HG02571 (cell line): ENCODE results near the gene PCGF5.
"Not testable (repeated sequence)": the region's sequence is repeated elsewhere in the genome, so short reads cannot be mapped to it uniquely, and the experiment has no call there.

Experiments
- ATAC-seq: cut with Tn5 transposase; IDR thresholded peaks from one replicate; pipeline ENCODE4 v1.9.1; 2021; ENCODE audit warnings: mild to moderate bottlenecking, moderate library complexity; ENCODE audit not compliant: unreplicated experiment

PCGF5 gene

DNA sequence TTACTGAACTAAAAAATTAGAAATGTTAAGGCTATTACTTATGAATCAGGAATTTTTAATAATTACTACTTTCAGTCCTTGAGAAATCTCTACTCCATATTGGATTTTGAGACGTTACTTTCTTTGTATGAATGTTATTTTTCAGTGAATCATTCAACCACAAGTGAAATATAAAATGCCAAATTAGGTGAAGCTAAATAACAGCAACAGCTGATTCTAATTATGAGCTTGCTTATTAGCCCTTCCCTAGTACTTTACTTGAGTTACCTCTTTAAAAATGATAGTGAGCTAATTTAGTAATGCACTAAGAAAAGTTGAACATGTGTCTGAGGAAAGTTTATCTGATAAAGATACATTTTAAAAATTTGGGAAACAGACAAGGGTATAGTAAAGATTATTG, 51.4 kb downstream of the PCGF5 start:
- ATAC-seq: no peak

GRCh38 chr10:91284486-91285090, 64.1 kb downstream of the PCGF5 start:
- ATAC-seq: no peak

DNA sequence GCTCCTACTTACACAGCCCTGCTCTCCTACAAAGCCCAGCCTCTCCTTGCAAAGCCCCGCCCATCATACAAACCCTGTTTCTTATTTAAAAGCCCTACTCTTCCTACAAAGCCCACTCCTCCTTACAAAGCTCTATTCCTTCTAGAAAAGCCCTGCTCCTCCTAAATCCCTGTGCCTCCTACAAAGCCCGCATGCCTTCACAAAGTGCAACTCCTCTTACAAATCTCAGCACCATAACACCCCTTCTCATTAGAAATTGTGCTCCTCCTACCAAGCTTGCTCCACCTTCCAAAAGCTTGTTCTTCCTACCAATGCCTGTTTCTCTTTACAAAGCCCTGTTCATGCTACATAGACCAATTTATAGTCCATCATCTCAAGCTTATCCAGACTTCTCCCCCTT, 66.1 kb downstream of the PCGF5 start:
- ATAC-seq: no peak

DNA sequence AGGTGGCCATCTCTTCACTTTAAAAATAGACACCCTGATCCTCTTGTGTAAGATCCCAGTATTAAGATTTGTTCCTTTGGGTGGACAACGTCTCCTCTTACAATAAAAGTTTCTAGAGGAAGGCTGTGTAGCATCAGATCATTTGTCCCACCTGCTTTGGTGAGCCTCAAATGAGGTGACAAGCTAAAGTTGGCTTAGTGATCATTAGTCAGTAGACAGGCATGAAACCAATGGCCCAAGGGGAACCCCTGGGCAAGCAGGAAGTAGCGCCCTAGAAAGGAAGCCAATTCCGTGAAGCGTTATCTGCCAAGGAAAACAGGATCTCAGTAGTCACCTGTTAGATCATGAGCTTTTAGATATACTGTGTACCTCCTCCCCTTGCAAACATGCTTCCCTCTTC, 66.8 kb downstream of the PCGF5 start:
- ATAC-seq: no peak

- ATAC-seq: no peak
These were observed 67.4 kb downstream of the PCGF5 start for GRCh38 chr10:91287912-91288311.

DNA sequence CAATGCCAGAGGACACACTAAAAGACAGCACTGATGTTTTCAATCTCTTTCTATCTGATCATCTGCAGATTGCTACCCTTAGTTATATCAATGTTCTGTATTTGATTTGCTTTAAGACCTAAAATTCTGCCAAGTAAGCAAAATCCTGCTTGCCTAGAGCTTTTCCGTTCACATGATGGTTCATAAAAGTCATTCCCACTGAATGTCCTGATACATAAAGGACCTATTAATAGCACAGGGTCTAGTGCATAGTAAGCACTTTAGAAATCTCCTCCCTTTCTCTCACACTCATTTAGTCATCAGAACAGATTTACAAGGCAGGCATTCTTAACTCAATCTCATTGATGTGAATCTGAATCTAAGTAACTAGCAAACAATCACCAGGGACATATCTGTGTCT, 68.8 kb downstream of the PCGF5 start:
- no peak for ATAC-seq

- ATAC-seq: no peak
These were observed 70.1 kb downstream of the PCGF5 start for GRCh38 chr10:91290607-91291006.

- ATAC-seq: no peak
These were observed 73.9 kb downstream of the PCGF5 start for GRCh38 chr10:91294134-91294906.

- no peak for ATAC-seq
These were observed 74.9 kb downstream of the PCGF5 start for GRCh38 chr10:91295346-91295745.

DNA sequence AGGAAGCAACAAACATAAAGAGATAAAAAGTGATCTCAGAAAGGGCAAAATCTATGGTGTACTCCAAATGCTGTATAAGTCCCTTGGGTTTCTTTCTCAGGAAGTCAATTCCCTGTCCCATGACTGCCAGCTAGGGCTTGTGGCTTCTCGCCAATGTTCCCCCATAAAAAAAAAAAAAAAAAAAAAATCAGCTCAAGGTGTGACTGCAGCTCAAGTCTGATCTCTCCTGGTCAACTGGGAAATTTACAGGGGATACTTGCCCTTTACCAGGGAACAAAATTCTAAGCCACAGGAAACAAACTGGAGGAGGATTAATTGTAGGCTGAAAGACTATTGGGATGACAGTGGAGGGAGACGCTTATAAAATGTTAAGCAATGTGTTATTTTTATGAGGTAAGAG, 76.0 kb downstream of the PCGF5 start:
- ATAC-seq: no peak

DNA sequence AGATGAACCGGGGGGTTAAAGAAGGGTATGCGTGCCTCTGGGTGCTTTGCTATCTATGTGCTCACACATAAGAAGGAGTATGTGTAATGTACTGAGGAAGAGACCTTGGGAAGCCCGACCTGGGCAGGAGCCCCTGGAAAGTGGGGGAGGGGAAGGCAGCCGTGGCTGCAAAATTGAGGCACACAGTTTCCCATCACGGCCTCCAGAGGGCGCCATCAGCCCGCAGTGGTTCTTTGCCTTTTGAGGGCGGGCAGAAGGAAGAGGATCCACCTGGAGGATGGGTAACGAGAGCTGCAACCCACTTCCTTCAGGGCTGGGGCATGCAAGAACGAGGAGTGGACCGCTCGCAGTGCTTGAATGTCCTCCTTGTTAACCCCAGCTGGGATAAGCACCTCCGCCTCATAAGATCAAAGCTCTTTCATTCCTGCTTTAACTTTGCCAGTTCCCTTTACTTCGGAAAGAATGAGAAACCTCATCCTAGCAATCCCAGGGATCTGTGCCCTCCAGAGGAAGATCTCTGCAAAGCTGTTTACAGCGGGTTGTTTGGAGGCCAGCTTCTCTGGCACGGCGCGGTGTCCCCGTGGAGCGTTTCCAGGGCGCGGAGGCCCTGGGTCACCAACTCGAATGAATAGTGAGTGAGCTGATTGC, 77.9 kb downstream of the PCGF5 start:
- peak; percentile 91 for ATAC-seq

DNA sequence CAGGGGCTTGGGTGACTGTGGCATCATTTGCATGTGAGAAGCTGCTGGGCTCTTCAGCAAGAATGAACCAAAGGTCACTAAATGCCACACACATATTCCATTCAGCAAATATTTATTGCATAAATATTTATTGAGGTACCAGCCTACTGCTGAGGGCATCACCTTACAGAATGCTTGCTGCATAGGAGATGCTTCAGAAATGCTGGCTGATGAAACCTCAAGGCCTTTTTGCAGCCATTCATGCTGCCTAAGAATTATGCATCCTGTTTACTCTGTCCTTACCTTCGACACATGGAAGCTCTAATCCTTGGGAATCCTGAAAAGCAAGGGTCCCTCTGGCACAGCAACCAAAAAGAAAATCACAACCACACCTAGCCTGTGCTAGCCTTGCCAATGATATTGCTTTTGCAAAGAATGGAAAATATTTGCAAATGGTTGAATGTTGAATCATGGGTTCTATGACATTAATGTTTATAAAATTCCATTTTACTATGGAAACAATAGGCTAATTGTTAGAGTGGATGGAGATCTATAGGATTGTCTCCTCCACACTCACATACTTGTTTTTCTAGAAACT, 79.6 kb downstream of the PCGF5 start:
- ATAC-seq: no peak

DNA sequence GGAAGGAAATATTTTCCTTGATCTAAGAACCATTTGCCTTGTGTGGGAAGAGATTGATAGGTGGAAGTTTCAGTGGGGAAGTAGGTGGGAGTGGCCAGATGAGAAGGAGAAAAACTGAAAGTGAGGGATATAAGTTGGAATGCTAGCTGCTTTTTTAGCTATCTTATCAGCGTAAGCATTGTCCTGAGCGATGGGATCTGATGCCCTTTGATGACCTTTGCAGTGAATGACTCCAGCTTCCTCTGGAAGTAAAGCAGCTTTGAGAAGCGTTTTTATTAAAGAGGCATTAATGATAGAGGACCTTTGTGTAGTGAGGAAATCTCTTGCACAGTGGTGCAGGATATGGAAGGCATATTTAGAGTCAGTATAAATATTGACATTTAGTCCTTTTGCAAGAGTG, 82.5 kb downstream of the PCGF5 start:
- ATAC-seq: not testable (repeated sequence)

GRCh38 chr10:91305979-91306378, 85.5 kb downstream of the PCGF5 start:
- not testable (repeated sequence) for ATAC-seq

DNA sequence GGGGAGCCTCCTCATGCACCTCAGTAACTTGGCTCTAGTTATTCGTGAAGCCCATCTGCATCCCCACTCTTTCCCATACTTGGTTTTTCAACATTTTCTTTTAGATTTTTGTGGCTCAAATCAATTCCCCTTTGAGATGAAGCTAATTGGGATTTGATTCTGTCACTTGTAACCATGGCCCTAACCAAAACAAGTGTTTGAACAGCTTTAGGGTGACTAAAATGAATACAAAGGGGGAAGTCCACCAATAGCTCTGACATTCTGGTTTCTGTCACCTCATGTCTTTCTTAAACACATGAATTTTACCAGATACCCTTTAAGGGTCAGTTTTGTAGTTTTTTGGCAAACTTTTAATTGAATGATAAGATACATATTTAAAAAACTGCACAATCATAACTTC, 87.0 kb downstream of the PCGF5 start:
- peak; percentile 59 for ATAC-seq

GRCh38 chr10:91309711-91310110, 89.2 kb downstream of the PCGF5 start:
- no peak for ATAC-seq

DNA sequence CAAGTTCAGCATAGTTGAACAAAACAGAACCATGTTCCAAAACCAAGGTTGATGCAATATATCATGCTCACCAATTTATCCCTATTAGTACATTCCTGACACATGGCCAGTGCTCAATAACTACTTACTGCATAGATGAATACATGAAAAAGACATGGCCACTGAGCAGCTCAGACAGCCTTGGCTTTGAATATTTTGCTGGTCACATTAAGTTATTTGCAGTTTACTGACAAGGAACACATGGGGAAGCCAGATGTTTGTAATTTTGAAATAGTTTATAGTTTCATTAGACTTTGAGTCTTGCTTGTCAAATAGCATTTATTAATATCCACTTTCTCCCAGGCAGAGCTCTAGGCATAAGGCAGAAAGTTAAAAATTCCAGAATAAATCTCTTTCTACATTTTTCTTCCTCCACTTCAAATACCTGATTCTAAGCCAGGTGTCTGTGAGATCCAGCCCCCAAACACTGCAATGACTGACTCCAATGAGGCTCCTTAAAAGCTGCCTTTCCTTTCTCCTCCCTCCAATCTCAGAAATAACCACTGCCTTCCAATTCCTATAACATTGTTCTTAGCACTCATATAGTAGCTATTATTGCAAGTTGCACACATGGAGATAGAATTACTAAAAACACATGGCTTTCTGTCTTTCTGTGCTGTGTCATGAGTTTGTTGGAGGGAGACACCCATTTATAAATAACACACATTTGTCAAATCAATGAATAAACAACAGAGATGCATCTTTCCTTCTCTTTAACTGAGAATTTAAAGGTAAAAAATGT, 91.3 kb downstream of the PCGF5 start:
- no peak for ATAC-seq

DNA sequence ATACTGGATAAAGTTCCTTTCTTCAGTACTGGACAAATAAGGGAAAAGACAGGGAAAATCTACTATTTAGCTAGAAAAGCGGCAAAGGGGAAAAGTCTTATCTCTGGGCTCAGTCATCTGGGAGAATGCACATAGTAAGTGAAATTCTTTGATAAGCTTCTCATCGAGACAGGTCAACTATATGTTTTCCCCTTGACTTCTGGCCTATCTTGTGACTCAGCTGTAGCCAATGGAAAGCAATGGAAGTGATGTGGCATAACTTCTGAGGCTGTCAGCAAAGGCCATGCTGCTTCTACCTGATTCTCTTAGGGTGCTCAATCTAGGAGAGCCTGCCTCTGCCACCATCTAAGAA, 91.9 kb downstream of the PCGF5 start:
- no peak for ATAC-seq

GRCh38 chr10:91313796-91314485, 93.5 kb downstream of the PCGF5 start:
- no peak for ATAC-seq

GRCh38 chr10:91316486-91316885, 96.0 kb downstream of the PCGF5 start:
- ATAC-seq: no peak

DNA sequence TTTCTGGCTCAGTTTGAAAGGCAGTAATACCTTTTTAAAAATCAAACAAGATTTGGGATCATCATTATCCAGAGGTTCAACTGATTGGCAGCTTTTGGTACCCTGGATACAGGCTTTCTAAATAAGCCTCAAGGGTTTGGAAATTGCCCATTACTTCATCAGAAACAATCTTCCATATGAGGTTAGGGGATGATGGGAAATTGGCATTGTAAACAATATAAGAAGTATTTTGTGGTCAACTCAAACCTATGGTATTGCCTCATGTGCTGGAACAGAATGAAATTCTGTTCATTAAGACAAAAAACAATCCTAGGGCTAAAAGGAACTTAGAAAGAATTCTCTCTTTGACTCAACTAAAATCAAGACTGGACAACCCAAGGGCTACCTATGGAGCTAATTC, 97.1 kb downstream of the PCGF5 start:
- ATAC-seq: no peak
